GM21619 (cell line): ENCODE results near the gene PLCG2.

Experiments
- ATAC-seq: cut with Tn5 transposase; IDR thresholded peaks from one replicate; pipeline ENCODE4 v1.9.1; 2021; ENCODE audit not compliant: unreplicated experiment

PLCG2 gene

DNA sequence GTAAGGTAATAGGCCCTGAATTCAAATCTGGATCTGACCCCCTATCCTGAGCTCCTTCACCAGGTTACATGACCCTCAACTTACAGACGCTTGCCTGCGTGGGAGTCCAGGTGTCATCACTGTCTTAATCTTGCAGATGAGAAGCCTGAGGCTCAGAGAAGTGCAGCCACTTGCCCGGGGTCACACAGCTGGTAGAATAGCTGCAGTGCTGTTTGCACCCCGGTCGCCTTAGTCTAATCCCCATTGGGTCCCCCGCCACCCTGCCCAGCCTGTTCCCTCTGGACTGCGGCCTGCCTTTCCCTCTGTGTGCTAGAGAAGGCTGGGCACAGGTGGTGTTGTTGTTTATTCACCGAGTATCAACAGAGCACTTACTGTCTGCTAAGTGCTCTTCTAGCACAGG lies 125.2 kb downstream of the PLCG2 start:
- ATAC-seq = no peak

GRCh38 chr16:81905277-81905676 lies 126.2 kb downstream of the PLCG2 start:
- ATAC-seq = no peak

DNA sequence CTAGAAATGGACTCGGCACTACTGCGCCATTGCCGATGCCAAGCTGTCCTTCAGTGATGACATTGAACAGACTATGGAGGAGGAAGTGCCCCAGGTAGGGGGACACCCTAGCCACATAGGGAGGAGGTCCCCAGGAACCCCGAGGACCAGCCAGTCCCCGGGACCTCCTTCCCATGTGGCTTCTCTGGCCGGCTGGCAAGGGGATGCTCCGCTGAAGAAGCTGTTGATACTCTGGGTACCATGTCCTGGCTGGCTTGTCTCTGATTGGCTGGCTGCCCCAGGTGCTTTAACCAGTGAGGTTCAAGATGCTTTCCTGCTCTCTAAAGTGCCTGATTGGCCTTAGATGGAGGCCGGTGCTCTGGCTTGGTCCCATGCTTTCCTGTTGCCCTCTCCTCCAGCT lies 128.6 kb downstream of the PLCG2 start:
- ATAC-seq = no peak

- no peak for ATAC-seq
Observed at GRCh38 chr16:81908466-81909262, 129.6 kb downstream of the PLCG2 start.

- no peak for ATAC-seq
Observed at GRCh38 chr16:81910366-81910885, 131.3 kb downstream of the PLCG2 start.

- no peak for ATAC-seq
Observed at GRCh38 chr16:81912395-81912794, 133.3 kb downstream of the PLCG2 start.

DNA sequence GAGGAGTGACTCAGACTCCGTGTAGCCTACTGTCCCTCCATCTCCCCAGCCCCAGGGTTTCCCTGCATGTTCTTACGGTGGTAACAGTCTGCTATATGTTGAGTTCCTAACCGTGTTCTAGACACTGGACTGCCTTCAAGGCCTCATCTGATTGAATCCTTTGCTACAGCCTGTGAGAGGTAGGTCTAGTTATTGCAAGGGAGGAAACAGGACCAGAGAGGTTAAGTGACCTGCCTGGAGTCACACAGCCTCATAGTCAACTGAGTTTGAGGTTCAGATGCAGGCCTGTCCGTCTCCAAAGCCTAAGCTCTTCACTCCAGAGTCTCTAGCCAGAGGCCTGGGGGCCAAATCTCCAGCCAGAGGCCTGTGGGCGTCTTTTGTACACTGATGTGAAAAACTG lies 134.1 kb downstream of the PLCG2 start:
- ATAC-seq = no peak

DNA sequence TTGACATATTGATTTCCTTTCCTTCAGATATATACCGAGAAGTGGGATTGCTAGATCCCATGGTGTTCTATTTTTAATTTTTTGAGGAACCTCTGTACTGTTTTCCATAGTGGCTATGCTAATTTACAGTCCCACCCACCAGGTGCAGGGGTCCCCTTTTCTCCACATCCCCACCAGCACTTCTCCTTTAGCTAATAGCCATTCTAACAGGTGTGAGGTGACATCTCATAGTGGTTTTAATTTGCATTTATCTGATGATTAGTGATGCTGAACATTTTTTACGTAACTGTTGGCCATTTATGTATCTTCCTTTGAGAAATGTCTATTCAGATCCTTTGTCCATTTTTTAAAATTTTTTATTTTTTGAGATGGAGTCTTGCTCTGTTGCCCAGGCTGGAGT lies 138.3 kb downstream of the PLCG2 start:
- no peak for ATAC-seq

DNA sequence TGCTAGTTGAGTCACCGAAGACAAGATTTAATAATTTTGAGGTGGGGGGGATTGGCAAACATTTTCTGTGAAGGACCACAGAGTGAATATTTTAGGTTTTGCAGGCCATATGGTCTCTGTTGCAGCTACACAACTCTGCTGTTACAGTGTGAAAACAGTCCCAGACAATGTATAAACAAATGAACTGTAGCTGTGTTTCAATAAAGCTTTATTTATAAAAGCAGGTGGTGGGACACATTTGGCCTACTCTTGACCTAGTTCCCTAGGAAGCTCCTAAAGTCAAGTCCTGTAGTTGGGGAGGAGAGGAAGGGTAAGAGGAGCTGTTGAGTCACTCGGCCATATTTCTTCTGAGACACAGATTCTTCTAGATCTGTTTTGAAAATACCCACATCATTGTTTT lies 139.8 kb downstream of the PLCG2 start:
- no peak for ATAC-seq

DNA sequence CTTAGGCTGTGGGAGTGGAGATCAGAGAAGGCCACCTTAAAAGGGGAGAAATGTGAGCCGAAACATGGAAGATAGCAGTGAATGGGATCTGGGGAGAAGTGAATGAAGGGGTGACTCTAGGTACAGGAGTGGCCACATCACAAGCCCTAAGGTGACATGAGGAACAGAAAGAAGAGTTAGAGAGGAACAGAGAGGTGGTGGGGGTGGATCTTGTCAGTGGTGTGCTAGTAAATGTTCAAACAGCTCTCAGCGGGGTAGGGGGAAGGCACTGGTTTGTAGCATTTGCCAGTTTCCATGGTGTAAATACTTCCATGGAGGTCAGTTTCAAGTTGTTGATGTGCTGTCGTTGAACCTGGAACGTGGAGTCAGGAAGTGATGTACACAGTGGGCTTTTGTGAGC lies 141.4 kb downstream of the PLCG2 start:
- ATAC-seq = no peak

- ATAC-seq = no peak
Observed at GRCh38 chr16:81921085-81921814, 142.2 kb downstream of the PLCG2 start.

GRCh38 chr16:81921843-81922584 lies 142.9 kb downstream of the PLCG2 start:
- no peak for ATAC-seq

GRCh38 chr16:81923296-81923695 lies 144.2 kb downstream of the PLCG2 start:
- no peak for ATAC-seq

DNA sequence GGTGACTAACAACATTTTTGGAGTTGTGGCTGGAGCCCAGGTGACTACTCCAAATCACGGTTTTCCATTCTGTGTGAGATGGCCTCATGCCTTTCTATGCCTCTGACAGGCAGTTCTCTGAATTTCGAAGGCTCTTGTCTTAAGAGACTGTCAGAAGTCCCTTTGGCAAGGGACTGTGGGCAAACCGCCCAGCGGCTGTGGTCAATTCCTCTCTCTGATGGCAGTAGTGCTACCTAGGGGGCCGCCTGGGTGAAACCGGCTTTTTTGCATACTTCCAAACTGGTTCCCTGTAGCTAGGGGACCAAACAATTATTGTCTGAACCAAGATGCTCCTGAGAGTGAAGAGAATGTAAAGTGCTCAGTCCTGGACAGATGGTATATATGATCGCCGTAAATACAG lies 145.9 kb downstream of the PLCG2 start:
- no peak for ATAC-seq

GRCh38 chr16:81926036-81926435 lies 146.9 kb downstream of the PLCG2 start:
- ATAC-seq = no peak

DNA sequence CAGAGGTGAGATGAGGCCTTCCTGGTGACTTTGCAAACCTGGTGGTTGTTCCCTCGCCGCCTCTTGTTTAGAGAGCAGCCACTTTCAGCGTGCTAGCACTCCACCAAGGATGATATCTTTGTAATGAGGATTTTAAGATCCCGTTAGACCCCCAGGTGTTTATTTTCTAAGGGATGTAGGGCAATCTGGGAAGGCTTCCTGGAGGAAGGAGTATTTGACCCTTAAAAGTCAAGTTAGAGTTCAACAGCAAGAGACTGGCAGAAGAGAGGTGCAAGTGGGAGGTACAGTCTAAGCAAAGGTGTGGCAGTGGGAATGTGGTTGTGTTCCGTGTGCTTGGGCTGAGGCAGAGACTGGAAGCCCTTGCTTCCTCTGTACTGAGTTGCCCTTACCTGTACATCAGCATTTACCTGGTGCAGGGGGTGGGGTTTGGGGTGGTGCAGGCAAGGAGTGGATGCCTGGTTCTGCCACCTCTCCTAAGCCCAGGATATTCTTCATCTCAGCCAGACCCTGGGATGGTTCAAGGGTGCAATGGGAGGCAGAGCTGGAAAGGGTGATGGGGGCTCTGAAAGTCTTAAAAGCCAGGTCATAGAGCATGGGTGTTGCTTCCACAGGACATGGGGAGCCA lies 148.6 kb downstream of the PLCG2 start:
- ATAC-seq = no peak

DNA sequence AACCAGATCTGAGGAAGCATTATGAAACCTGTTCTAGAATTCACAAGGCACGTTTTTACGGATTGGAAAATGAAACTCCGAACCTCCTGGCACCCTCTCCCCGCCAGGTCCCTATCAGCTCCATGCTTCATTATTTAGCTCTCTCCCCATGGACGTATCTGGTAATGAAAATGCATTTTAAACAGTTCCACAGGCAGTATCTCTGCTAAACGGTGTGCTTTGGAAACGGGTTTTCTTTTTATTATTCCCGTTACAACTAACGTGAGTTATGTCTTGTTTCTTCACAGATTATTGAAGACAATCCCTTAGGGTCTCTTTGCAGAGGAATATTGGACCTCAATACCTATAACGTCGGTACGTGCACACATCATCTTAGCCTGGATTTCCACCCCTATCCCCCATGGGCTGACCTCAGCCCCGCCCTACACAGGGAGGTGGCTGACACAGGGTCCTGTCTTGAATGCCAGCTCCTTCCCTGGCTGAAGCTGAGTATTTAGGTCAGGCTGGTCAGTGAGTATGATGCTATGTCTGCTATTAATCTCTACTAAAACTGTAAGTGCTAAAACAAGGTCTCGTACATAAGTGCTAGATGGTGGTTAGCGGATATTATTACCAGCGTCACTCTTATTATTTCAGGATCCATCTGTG lies 149.3 kb downstream of the PLCG2 start:
- ATAC-seq = no peak

DNA sequence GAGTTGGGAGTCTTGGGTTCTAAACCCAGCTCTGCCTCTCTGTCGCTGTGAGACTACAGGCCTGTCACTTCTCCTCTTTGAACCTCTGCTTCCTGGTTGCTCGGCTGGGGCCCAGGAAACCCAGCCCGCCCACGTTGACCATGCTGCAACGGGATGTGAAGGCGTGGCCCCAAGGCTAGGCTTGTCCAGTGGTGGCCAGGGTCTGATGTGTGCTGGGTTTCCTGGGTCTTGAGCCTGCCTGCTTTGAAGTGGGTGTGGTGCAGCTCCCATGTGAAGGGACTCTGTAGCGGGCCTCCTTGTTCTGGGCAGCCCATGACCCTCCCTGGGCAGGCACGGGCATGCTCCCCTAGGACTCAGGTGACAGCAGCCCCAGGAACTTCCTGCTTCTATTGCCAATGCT lies 149.9 kb downstream of the PLCG2 start:
- no peak for ATAC-seq

GRCh38 chr16:81929841-81930240 lies 150.8 kb downstream of the PLCG2 start:
- no peak for ATAC-seq

- no peak for ATAC-seq
Observed at GRCh38 chr16:81931927-81932326, 152.8 kb downstream of the PLCG2 start.

- no peak for ATAC-seq
Observed at GRCh38 chr16:81932668-81933067, 153.6 kb downstream of the PLCG2 start.
